Mammary epithelial cell (primary cell): ENCODE measurements around the gene HS6ST2.

Source experiments
- CTCF ChIP-seq, 2 donors: IDR thresholded peaks in 1 of 2; conservative IDR thresholded peaks in 1 of 2; 2 replicates each; pipeline ENCODE4 v1.5.1; 2011 to 2012; ENCODE audit warnings: inconsistent platforms in 2 of 2, low read length in 2 of 2, mild to moderate bottlenecking in 2 of 2, control low read depth in 1 of 2, low read depth in 1 of 2; ENCODE audit not compliant: insufficient read depth in 1 of 2; ENCODE audit errors: extremely low read depth in 1 of 2
- EZH2 ChIP-seq: IDR thresholded peaks from 2 replicates; pipeline ENCODE4 v1.6.1; 2012; ENCODE audit warnings: low read length, inconsistent platforms, borderline replicate concordance

GRCh38 chrX:132737743-132738142, 220.7 kb downstream of the HS6ST2 start:
- TF ChIP-seq CTCF (conservative IDR thresholded peaks at IDR 0.05 in 1 of 2, IDR thresholded peaks at IDR 0.05 in 1 of 2; ENCODE audit: extremely low read depth in 1 of 2, insufficient read depth in 1 of 2, low read depth in 1 of 2, low read length in 2 of 2) (no peak), EZH2 (no peak)
